GM18520 (cell line): ENCODE measurements around the gene NLRC5.
"Not testable (repeated sequence)": the region's sequence is repeated elsewhere in the genome, so short reads cannot be mapped to it uniquely, and the experiment has no call there.

Source experiments
- ATAC-seq: cut with Tn5 transposase; IDR thresholded peaks from one replicate; pipeline ENCODE4 v1.9.1; 2021; ENCODE audit not compliant: unreplicated experiment

Gene NLRC5

DNA sequence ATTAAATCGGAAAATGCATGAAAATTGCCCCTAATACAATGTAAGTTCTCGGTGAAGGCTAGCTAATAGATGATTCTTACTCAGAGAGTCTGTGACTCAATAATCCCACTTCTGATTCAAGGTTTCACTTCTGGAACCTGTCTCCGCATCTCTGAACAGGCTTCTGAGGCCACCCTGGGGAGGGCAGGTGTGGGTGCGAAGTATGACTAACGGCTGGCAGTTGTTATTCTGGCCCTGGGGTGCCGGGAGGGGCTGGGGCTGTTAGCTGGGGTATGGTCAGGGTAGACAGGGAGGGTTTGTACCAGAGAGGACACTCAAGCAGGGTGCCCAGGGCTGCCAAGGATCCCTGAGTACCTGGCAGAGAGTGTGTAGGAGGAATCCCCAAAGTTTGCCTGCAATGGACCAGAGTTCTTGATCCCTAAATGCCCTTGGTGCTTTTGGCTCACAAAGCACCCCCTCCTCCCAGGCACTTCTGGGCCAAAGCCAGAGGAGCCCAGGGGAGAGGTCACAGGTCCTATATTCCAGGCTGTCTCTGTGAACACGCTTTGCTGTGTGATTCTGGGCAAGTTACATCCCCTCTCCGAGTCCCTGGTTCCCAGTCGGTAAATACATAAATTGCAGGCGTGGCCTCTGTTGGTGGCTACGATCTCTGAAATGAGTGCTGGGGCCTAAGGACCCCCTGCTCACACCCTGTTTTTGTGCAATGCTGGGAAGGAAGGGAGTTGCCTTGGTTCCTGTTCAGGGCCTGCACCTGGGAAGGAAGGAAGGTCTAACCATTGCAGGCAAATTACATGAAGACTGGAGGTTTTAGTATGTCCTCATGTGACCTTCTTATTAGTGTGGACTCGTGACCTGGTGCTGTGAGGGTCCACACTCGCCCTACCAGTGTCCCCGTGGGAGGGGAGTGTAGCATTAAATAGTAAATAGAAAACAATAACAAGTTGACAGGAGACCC lies 53.1 kb downstream of the NLRC5 start:
- peak; percentile 72 for ATAC-seq

DNA sequence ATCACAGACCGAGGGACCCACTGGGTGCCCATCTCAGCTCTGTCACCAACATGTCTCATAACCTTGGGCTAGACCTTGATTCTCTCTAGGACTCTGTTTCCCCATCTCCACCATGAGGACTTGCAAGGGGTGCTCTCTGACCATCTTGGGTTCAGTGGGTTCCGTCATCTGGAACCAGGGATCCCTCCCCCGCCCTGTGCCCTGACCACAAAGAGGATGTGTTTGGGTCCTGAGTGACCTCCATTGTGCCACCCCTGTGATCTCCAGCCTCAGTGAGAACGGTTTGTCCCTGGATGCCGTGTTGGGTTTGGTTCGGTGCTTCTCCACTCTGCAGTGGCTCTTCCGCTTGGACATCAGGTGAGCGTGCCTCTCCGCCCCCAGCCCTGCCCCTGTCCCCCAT lies 53.9 kb downstream of the NLRC5 start:
- ATAC-seq = no peak

DNA sequence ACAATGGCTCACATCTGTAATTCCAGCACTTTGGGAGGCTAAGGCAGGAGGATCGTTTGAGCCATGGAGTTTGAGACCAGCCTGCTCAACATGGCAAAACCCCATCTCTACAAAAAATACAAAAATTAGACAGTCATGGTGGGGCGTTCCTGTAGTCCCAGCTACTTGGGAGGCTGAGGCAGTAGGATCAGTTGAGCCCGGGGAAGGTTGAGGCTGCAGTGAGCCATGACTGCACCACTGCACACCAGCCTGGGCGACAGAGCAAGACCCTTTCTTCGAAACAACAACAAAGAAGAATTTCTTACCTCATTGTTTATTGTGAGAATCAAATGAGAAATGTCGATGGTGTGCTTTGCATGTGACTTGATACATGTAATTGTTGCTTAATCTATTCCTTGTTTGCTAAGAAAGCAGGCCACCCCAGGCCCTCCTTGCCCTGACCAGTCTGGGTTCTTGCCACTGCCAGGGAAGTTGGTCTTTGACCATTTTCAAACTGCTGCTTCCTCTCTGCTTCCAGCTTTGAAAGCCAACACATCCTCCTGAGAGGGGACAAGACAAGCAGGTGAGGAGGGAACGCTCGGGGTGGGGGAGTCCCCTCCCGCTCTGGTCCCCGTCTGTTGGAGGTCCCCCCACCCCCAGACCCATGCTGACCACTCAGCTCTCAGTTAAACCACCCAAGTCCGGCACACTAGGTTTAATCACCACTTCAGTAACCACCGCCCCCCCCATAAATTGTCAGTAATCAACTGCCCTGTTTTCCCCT lies 55.8 kb downstream of the NLRC5 start:
- ATAC-seq = no peak

DNA sequence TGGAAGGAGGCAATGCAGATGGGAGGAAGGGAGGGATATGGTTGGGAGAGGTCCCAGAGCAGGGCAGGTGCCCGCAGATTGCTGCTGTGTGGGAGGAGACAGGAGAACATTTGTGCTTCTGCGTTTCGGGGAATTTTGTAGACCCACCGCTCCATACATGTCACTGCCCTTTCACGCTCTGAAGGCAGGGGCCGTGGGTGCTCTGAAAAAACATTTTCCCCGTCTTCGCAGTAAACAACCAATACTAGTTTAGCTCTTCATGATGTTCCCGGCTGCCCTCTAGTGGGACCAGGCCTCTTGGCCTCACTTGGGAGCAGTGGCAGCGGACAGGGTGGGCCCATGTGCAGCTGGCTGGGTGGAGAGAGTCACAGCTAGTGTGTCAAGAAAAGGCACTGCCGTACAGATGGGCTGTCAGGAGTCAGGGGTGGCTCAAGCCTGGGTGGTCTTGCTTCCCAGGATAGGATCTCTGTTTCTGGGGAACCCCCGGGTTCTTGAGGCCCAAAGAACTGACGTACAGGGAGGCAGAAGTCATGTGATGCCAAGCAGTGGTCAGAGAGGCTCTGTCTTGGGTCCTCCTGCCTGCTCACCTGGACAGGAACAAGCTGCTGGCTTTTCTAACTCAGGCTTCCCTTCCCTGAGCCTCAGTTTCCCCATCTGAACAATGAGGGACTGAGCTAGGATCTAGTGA lies 56.5 kb downstream of the NLRC5 start:
- no peak for ATAC-seq

DNA sequence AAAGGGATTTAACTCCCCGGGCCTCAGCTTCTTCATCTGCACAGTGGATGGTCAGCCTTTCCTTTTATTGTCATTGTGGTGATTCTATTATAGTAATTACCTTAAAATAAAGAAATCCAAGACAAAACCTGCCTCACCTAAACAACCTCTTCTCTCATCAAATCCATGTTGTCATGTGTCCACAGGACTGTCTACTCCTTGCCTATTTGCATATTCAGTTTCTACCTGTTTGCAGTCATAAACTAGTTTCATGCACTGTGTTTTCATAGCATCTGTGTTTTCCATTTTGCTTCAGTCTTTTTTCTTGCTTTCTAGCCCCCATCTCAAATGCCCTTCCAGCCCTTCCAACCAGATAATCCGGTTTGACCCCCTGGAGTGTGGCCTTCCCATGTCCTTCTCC lies 58.7 kb downstream of the NLRC5 start:
- ATAC-seq = no peak

DNA sequence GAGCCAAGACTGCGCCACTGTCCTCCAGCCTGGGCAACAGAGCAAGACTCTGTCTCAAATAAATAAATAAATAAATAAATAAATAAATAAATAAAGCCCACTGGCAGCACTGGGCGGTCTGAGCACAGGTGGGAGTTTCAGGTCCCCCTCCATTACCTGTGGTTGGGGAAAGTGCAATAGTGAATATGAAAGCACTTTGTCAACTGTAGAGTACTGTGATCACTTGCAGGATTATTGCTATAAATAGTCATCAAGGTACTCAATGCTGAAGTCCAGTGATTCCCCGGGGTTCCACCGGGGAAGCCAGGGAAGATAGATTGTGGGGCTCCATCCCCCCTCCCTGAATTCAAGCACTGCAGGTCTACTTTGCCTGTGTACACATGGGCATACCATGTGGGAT lies 60.3 kb downstream of the NLRC5 start:
- no peak for ATAC-seq

DNA sequence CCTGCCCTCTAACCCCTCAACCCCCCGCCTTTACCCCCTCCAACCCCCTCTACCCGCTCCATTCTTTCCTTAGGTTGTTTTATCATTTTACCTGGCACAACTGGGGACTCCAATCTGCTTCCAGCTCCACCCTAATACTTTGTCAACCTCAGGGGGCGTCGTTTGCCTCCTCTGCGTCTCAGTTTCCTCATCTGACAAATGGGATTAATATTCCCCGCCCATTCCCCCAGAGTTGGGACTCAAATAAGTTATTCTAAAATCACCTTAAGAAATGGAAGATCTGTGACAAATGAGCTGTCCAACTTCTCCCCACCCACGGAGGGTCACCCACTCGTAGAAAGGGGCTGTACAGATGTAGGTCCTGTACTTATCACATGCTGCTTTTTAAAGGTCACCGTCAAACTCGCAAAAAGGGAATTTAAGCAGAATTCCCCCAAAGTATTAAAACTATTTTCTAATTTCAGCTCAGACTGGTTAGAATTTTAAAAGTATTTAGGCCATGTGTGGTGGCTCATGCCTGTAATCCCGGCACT lies 62.4 kb downstream of the NLRC5 start:
- no peak for ATAC-seq

DNA sequence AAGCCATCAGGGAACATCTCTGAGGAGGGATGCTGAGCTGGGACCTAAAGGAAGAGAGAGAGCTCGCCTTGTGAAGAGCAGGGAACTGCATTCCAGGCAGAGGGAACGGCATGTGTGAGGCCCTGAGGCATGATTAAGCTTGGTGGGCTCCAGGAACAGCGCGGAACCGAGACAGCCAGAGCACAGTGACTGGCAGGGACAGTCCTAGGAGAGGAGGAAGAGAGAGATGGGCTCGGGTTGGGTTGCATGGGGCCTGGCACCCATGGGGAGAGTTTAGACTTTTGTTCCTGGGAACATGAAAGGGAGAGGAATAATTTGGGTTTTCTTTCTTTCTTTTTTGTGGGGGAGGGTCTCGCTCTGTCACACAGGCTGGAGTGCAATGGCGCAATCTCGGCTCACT lies 63.8 kb downstream of the NLRC5 start:
- no peak for ATAC-seq

DNA sequence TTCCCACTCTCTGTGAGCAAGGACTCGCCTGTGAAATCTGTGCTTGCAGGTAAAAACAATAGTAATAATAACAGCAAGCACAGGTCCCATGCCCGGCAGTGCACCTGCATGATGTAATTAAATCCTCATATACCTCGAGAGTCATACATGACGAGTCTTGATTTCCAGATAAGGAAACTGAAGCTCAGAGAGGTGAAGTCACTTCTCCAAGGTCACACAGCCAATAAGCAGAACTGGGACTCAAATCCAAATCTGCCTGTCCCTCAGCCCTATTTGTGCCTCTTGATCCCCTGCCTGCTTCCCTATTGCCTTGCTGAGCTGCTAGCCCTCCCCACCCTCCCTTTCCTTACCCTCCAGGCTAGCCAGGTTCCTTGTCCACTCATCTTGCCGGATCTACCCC lies 65.0 kb downstream of the NLRC5 start:
- no peak for ATAC-seq

DNA sequence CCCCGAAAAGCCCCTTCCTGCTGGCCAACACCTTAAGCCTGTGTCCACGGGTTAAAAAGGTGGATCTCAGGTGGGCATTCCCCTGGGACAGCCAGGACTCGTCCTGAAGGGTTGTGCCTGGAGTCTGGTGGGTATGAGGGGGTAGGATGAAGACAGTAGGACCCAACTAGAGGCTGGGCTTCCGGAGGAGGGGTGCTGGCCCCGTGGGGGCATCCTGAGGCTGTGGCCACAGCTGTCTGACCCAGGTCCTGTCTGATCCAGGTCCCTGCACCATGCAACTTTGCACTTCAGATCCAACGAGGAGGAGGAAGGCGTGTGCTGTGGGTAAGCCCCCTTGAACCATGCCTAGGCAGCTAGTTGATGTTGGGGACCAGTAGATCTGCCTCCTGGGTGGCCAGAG lies 65.4 kb downstream of the NLRC5 start:
- ATAC-seq = no peak

DNA sequence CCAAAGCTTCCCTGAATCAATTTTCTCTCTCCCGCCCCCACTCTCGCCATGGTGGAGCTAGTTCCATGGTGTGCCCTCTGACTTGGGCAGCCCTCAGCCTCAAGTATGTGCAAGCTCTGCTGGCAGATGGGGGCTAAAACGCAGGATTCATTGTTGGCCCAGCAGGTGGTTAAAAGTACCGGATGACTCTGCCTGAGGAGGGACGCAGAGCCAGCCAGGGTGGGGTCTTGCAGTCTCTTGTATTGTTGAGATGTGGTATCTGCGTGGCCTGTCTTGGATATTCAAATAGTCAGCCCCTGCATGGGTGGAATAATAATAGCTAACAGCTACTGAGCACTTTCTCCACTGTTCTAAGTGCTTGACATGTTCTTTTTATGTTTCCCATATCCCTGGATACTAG lies 66.3 kb downstream of the NLRC5 start:
- no peak for ATAC-seq

DNA sequence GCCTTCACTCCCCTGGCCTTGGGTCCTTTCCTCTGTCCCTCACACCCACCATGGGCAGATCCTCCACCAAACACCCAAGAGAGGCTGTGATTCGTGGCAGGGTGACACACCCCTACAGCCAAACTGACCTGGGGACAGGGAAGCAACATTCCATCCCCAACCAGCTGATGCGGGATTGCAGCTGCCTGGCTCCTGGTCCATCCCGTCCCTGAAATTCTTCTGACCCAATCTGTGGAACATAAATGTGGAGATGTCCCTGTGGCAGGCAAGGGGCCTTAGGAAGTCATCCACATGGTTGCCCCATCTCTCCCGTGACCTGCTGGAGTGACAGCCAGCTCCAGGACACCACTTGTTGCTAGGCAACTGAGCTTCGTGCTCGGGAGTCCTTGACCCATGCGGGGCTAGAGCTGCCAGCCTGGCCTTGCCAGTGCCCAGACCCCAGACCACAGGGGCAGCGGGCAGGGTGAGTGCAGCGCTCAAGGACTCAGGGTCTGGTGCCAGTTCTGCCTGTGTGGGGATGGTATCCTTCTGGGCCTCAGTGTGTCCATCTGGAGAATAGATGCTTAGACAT lies 69.0 kb downstream of the NLRC5 start:
- no peak for ATAC-seq

DNA sequence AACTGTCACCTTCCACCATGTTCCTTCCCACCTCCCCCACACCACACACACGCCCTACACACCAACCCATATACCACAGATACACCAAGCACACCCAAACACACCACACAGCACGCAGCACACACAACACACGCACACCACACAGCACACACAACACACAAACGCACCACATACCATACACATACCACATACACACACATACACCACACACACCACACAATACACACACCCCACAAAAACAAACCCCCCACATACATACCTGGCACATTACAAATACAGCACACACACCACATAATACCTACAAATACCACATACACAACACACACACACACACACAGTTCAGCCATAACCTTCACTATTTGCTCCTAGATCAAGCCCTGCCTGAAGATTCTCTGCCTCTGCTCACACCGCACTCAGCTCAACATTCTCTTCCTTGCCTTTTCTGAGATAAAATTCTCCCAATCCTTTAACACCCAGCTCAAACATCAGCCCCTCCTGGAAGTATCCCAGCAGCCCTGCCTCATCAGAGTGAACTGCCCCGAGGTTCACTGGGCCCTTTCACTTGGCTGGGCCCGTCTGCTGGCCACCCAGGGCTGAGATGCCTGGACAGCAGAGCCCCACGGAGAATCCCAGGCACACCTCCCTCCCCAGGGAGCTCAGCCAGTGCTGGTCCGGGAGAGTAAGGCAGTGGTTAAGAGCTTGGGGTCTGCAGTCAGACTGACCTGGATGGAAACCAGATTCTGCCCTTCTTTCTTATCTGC lies 71.1 kb downstream of the NLRC5 start:
- ATAC-seq = no peak

DNA sequence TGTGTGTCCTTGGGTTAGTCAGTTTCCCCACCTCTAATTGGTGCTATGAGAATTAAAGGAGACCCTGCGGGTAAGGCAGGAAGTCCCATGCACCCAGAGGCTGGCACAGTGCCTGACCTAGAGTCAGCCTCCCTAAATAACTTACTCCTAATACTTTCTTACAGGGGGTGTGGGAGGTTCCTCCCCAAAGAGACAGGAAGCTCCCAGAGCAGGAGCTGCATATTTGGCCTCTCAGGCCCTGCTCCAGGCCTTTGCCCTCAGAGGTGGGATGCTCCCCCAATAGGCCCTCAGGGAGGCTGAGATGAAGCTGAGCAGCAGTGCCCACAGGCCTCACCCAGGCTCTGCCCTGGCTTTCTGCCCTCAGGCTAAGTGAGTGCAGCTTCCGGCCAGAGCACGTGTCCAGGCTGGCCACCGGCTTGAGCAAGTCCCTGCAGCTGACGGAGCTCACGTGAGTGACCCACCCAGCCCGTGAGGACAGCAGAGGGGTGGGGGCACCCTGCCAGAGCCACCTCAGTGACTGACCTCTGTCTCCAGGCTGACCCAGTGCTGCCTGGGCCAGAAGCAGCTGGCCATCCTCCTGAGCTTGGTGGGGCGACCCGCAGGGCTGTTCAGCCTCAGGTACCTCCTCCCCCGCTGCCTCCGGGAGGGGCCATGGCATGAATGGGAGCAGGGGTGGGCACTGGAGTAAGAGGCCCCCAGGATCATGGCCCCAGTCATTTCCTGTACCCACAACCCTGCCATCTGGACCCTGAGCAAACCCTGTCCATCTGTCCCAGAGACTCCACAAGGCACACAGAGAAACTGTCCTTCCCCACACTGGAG lies 71.9 kb downstream of the NLRC5 start:
- ATAC-seq = no peak

DNA sequence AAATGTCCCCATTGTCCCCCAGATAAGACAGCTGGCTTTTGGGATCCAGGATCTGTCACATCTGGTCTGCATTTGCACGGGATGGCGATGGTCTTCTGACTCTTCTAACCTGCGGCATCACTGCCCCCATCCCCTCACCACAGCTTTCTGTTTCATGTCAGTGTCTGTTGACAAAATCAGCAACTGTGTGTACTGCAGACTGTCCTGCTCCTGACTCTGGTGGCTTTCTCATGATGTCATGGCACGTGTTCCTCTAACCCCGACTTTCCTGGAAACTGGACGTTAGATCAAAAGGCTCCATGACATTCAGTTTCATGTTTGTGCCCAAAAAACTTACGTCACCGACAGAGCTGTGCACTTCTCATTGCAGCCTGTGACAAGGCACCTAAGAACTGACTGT lies 73.0 kb downstream of the NLRC5 start:
- no peak for ATAC-seq

DNA sequence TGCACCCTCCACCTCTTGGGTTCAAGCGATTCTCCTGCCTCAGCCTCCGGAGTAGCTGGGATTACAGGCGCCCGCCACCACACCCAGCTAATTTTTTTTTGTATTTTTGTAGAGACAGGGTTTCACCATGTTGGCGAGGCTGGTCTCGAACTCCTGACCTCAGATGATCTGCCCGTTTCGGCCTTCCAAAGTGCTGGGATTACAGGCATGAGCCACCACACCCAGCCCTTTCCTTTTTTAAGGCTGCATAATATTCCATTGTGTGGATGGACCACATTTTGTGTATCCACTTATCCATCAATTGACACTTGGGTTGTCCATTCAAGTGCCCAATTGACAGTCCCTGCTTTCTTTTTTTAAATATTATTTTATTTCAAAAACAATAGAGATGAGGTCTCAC lies 73.8 kb downstream of the NLRC5 start:
- ATAC-seq = not testable (repeated sequence)

DNA sequence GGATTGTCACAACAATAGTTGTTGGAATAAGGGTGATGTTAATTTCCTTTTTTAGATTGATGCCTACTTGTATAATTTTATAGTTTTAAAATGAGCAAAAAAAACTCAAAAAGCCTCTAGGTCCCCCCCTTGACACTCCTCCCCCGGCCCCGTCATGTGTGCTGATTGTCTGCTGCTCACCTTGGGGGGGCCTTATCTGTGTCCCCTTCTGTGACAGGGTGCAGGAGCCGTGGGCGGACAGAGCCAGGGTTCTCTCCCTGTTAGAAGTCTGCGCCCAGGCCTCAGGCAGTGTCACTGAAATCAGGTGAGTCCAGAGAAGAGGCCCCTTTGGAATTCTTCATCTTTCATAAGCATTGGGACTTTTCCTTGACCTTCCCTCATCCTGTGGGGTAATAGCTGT lies 75.6 kb downstream of the NLRC5 start:
- ATAC-seq = no peak

DNA sequence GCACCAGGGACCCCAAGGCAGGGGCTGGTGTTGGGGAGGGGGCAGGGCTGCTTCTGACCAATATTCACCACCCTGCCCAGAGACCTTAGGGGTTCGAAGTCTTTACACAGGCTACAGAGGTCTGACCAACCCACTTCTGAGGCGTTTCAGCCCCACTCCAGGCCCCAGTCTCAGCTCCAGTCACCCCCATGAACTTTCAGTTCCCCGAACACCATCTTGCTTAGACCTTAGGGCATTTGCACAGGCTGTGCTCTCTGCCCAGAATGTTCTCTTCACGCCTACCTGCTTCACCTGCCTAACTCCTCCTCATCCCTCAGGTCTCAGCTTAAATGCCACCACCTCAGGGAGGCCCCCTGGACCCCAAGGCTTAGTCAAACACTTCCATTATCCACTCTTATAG lies 77.3 kb downstream of the NLRC5 start:
- no peak for ATAC-seq

DNA sequence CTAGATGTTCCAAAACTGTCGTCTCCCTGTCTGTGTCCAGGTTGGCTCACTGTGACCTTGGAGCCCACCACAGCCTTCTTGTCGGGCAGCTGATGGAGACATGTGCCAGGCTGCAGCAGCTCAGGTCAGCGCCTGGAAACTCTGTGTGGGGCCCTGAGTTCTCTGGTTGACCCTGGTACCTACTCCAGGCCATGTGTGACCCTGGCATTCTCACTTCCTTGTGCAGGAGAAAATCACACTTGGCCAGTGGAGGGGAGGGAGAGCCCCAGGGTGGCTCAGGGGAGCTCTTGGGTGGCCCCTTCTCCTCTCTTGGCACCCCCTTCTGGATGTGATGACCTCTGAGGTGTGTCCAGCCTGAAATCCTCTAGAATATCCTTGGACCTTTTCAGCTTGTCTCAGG lies 78.0 kb downstream of the NLRC5 start:
- no peak for ATAC-seq

DNA sequence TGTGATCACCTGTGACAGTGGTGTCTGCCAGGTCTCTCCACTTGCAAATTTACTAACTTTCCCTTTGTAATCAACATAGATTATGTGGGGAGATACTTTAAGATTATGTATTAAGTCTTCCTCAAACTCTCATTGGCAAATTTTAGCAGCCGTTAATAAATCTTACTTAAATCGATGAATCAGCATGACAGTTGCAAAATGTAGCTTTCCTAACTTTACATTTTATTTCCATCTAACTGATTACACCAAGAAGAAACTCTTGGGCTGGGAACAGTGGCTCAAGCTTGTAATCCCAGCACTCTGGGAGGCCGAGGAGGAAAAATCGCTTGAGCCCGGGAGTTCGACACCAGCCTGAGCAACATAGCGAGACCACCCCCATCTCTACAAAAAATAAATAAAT lies 79.7 kb downstream of the NLRC5 start:
- no peak for ATAC-seq
